ENCODE measurements around the gene CACNA1E. TPM values are rescaled to one million over a fixed set of nuclear protein-coding genes. Genes with fewer than 3 reads are reported as not detected.

The CACNA1E gene
- total and polyA plus RNA-seq, 2 of the 4 experiments (the other 2 are of a cell fraction), result not detected

DNA sequence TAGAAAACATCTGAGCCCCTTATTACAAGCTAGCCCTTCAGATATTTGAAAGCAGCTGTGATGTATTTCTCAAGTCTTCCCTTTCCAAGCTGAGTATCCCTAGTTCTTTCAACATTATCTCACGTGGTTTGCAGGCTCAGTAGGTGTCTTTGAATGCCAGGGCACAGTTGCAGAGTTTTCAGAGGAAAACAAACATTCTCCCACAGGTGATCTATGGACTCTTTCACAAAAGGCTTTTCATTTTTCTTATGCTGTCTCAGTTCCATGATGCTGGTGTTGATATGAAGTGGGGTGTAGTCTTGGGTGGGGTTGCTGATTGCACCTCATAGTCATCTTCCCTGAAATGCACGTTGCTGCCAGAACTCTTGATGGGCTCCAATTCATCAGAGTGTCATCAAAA is 17.3 kb downstream of the CACNA1E start:
- H2AK9ac ChIP-seq (replicated peaks; ENCODE audit: low read depth, low read length, poor library complexity), result no peak overlapping the region
- H2AFZ ChIP-seq (replicated peaks; ENCODE audit: low read length, poor library complexity), result no peak overlapping the region
- in situ Hi-C loops (cut with MboI; ENCODE audit: low sequenced_read_pairs) (no loop called here), intact Hi-C loops (cut with micrococcal nuclease) (no loop called here), dilution Hi-C loops (cut with HindIII; ENCODE audit: low sequenced_read_pairs, unreplicated experiment) (no loop called here)
- no CpG with 5 or more reads among the region's 2 CpGs for WGBS, 2 experiments (ENCODE audit: extremely low coverage in 2 of 2, insufficient read length in 1 of 2)
- no peaks in the 10 kb centered on the region for H3K79me1 ChIP-seq (ENCODE audit: low read depth in 1 of 2, low read length in 2 of 2)
- H3K9me1 ChIP-seq (ENCODE audit: insufficient read depth, low read length), result no peaks in the 10 kb centered on the region
- H3K9me3 ChIP-seq (ENCODE audit: control insufficient read depth, insufficient read depth, low read length), result no peaks in the 10 kb centered on the region
- ChIA-PET CTCF (no interaction called here), POLR2A (ENCODE audit: unreplicated experiment) (no interaction called here)
- H2BK5ac ChIP-seq (ENCODE audit: low read depth, low read length, poor library complexity, severe bottlenecking), result no peak overlapping the region
- no TSS peak for BruUV-seq (replicated peaks)
- no peak overlapping the region for H3K56ac ChIP-seq (ENCODE audit: extremely low read depth, insufficient read depth, low read length)
- H4K20me1 ChIP-seq (ENCODE audit: insufficient read depth, low read length), result no peaks in the 10 kb centered on the region
- no peak overlapping the region for H2BK20ac ChIP-seq (ENCODE audit: low read depth, low read length)
- DNase-seq (no peak), ATAC-seq (ENCODE audit: low read depth) (no peak)
- H3K4me1 ChIP-seq (ENCODE audit: control insufficient read depth, insufficient read depth, low read length), result no peaks in the 10 kb centered on the region
- TF ChIP-seq, protein P1, sequence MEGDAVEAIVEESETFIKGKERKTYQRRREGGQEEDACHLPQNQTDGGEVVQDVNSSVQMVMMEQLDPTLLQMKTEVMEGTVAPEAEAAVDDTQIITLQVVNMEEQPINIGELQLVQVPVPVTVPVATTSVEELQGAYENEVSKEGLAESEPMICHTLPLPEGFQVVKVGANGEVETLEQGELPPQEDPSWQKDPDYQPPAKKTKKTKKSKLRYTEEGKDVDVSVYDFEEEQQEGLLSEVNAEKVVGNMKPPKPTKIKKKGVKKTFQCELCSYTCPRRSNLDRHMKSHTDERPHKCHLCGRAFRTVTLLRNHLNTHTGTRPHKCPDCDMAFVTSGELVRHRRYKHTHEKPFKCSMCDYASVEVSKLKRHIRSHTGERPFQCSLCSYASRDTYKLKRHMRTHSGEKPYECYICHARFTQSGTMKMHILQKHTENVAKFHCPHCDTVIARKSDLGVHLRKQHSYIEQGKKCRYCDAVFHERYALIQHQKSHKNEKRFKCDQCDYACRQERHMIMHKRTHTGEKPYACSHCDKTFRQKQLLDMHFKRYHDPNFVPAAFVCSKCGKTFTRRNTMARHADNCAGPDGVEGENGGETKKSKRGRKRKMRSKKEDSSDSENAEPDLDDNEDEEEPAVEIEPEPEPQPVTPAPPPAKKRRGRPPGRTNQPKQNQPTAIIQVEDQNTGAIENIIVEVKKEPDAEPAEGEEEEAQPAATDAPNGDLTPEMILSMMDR (conservative IDR thresholded peaks at IDR 0.05; ENCODE audit: low read depth, low read length), result no peak
- TF ChIP-seq RCOR1 (IDR thresholded peaks at IDR 0.05; ENCODE audit: insufficient replicate concordance, low read length) (no peak), POLR2A (IDR thresholded peaks at IDR 0.05; ENCODE audit: low read depth, low read length) (no peak), MAZ (IDR thresholded peaks at IDR 0.05; ENCODE audit: borderline replicate concordance, low read depth, low read length) (no peak), ELK1 (IDR thresholded peaks at IDR 0.05; ENCODE audit: borderline replicate concordance, low read depth, low read length) (no peak), MAFK (IDR thresholded peaks at IDR 0.05; ENCODE audit: low read depth, low read length) (no peak), BHLHE40 (IDR thresholded peaks at IDR 0.05; ENCODE audit: low read depth, low read length) (no peak), RFX5 (IDR thresholded peaks at IDR 0.05; ENCODE audit: low read depth, low read length) (no peak), SMC3 (IDR thresholded peaks at IDR 0.05; ENCODE audit: low read depth, low read length) (no peak), CEBPB (IDR thresholded peaks at IDR 0.05; ENCODE audit: low read depth, low read length) (no peak), CHD1 (IDR thresholded peaks at IDR 0.05; ENCODE audit: low read depth, low read length) (no peak), FOS (IDR thresholded peaks at IDR 0.05; ENCODE audit: low read depth, low read length) (no peak), NFE2L2 (IDR thresholded peaks at IDR 0.05; ENCODE audit: low read depth, low read length) (no peak)
- no peak overlapping the region for H2BK15ac ChIP-seq (ENCODE audit: low read depth, low read length)
- no peak overlapping the region for H2BK120ac ChIP-seq (ENCODE audit: low read depth, low read length)
- no peak overlapping the region for H3K23ac ChIP-seq (ENCODE audit: low read depth, low read length)
- no peak overlapping the region for H3K14ac ChIP-seq (replicated peaks; ENCODE audit: low read depth, low read length)
- H3K27me3 ChIP-seq (ENCODE audit: control insufficient read depth, insufficient read depth, low read length), result no peaks in the 10 kb centered on the region
- no peak overlapping the region for H3K4me3 ChIP-seq (ENCODE audit: insufficient read depth, low read depth, low read length)
- no peak overlapping the region for H4K91ac ChIP-seq (ENCODE audit: insufficient read depth, low read depth, low read length)
- H4K5ac ChIP-seq (ENCODE audit: low read depth, low read length), result no peak overlapping the region
- no peaks in the 10 kb centered on the region for H3K36me3 ChIP-seq (ENCODE audit: control insufficient read depth, insufficient read depth, low read length)
- no peak overlapping the region for H3K27ac ChIP-seq (ENCODE audit: insufficient read depth, low read length)
- H3K4ac ChIP-seq (ENCODE audit: low read depth, low read length), result no peak overlapping the region
- H2AK5ac ChIP-seq (ENCODE audit: low read depth, low read length), result no peak overlapping the region
- H3K18ac ChIP-seq (ENCODE audit: low read depth, low read length), result no peak overlapping the region
- H3K9ac ChIP-seq (ENCODE audit: low read depth, low read length), result no peak overlapping the region
- no peak overlapping the region for H4K8ac ChIP-seq (ENCODE audit: low read depth in 2 of 2, low read length in 2 of 2)
- no peak overlapping the region for H3K4me2 ChIP-seq (ENCODE audit: low read depth, low read length)

Data from IMR-90 (cell line).